GM21528 (cell line): Measurements from ENCODE around the gene DCTN3.
A peak's percentile ranks its signal among the peaks of the same experiment; 100 is the strongest.

ENCODE experiments used
- ATAC-seq: cut with Tn5 transposase; IDR thresholded peaks from one replicate; pipeline ENCODE4 v1.9.1; 2021; ENCODE audit warnings: mild to moderate bottlenecking, moderate library complexity; ENCODE audit not compliant: unreplicated experiment, low FRiP score

The DCTN3 gene

DNA sequence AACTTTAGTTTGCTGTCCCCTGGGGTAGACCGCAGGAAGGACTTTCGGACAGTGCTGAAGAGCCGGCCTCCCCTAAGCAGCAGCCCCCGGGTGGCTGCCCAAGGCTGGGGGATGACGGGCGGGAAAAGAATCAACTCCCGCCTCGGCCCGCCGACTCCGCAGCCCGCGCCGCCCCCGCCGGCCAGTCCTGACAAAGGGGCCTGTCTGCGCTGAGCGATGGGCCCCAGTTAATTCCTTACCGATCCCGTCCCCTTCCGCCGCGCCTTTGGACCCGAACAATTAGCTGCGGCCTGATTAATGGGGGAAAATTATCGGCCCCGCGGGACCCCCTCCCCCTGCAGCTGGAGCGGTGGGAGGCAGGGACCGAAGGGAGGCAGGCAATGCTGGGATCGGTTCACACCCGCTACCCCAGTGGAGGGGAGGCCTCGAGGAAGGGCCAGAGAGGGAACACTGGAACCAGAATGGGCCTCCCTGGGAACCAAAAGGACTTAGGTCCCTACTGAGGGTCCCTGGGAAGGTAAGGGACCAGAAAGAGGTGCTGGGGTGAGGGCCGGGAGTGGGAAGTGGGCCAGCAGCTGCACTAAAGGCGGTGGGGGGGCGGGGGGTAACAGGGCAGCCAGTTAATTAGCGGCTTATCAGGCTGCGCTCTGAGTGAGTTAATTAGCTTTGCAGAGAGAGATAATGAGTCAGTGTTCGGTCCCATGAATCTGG is 4.3 kb upstream of the DCTN3 start:
- ATAC-seq = no peak

DNA sequence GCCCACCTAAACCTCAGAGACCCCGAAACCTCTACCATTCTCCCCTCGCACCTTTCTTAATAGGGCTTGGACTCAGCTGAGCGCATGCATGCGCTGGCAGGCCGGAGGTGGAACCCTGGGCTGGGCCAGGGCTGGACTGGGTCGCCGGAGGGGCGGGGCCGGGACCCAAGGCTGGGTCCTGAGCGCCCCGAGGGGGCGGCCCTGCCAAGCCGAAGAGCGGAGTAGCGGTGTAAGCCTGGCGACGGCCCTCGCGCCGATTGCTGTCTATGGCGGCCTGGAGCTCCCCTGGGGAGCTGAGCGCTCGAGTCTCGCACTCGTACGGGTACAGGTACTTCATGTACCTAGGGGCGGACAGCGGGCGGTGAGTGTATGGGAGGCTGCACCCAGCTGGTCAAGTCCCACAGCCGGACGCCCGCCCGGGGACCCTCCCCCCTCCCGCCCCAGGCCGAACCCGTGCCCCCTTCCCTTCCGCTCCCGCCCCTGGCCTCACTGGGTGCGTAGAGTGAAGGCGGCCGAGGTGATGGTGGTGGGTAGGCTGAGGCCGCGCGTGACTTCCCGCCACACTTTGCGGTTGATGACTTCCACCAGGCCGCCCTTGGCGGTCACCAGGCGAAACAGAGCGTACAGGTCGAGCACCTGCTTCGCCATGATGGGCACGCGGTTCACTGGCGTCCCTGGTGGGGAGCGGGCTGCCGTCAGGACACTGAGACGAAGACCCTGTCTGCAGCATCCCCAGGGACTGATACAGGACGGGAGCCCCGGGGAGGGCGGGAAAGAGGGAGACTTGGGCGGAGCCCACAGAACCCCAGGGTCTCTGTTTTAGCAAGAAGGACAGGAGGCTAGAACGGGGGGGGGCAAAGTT is 3.3 kb upstream of the DCTN3 start:
- no peak for ATAC-seq

DNA sequence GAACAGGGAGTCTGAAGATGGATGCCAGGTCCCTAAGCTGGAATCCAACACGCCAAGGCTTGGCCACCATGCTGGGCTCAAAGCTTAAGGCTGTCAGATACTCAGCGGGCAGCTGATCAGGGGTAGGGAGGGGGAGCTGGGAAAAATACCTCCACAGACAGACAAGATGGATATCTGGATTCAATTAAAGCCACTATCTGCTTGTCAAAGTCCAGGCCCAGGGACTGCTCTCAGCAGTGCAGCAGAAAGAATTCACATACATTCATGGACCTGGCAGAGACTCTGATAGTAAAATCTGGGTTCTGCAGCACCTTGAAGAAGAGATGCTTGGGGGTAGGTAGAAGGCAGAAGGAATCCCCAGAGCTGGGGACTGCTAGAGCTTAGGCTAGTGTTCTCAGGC is 5.2 kb downstream of the DCTN3 start:
- no peak for ATAC-seq

DNA sequence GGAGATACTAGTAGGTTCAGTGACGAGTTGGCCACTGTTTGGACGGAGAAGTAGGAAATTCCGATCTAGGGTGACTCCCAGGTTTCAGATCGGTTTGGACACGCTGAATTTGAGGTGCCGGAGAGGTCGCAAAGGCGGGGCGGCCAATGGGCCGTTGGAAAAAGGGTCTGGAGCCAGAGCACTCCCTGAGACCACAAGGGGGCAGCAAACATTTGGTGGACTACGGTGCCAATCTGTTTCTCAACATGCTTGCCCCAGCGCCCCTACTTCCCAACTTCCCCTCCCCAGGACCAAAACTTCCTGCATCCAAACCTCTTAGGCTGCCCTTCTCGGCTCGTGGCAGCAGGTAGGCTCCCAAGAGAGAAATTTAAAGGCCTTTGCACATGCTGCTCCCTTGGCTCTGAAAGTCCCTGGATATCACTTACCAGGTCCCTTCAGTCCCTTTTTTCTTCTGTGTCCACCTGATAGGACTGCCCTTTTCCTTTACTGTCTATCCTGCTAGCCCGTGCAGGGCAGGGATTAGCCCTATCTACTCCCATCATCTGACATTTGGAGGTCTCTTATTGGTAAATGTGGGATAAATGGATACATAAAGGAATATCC is 7.4 kb downstream of the DCTN3 start:
- peak; percentile 44 for ATAC-seq

DNA sequence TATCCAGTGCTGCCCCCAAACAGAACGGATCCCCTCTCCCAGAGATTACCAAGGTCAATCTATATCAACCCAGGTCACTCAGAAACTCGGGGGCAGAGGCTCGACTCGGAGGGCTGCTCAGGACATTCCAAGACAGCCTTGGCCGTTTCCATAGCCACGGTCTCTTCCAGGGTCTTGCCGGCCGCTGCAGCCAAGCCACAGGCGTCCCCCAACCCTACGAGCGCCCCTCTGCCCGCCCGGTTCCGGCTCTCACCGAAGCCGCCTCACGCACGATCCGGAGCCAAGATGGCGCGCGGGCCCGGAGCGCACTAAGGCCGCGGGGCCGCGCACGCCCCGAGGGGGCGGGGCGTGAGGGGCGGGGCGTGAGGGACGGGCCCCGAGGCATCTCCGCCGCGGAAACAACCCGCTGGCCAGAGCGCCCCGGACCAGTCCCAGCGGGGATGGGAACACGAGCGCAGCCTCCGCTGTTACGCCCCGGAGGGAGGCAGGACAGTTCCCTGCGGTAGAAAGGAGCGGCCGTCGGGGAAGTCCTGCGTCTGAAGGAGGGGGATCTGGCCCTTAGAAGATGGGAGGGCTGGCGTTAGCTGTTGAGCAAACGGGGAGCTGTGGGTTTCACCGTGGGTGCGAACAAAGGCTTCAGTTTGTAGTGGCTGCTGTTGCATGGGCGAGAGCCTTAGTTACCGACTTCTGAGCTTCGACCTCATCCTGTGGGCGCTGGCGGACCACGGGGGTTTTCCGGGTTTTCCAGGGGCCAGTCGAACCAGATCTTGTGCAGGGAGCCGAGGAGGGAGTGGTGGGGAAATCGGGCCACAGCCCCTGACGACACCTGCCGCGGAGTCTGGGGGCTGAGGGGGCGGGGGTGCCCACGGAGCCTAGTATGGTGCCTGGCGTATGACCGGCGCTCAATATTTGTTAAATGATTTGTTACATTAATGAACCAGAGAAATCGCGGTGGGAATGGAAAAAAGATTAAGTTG is 8.2 kb downstream of the DCTN3 start, which contains the start of gene RPP25L:
Gene RPP25L, minus strand, starts transcription at position 287 of the 977 bp plus-strand sequence. CDS start 801 bp downstream, outside the sequence.
- ATAC-seq = peak; percentile 87

DNA sequence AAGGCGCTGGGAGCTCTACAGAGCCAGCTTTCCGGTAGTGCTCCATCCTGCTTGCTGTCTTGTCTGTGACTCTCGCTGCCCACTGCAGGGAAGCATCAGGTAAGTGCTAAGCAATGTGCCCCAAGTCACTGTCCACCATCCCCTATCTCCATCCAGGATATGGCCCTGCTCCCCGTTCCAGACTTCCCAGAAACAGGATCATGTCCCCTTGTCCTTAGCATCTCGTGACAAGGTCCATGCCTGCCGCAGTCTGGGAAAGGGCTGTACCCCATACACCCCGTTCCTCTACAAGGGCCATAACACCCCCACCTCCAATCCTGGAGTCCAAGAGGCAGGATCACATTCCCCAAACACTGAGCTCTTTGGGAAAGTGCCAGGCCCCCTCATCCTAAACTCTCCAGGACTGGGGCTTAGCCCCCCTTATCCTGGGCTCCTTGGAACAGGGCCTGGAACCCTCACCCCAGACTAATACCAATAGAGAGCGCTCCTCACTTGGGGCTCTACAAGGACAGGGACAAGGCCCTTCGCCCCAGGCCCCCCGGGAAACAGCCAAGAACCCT is 9.0 kb downstream of the DCTN3 start:
- ATAC-seq = no peak

DNA sequence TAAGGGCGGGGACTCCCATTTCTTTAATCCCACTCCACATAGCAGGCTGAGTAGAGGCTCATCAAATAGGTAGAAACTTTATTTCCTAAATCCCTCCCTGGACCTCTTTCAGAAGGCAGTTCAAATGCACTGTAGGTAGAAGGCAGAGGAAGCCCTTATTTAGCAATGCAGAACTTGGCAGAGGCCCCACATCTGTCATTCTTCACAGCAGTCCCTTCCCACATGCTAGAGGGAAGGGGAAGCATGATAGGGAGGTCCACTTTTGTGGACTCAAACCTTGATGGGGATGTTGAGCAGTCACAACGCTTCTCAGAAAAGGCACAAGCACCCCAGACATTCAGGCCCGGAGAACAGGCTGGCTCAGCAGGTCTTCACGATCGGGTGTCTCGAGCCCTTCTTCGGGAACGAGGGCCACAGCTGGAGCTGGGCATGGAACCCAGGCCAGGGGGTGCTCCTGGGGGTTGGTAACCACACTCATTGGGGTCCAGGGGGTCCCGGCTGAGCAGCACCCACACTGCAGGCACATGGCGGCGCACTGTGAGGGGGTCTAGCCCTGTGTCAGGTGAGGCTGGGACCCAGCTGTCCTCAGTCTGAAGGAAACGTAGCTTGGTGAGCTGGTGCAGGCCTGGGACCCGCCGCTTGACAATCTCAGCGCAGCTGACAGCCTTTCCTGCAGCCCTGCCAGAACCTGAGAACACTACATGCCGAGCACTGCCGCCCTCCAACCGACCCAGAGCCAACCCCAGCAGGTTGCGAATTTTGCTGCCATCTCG is 9.7 kb downstream of the DCTN3 start:
- no peak for ATAC-seq

DNA sequence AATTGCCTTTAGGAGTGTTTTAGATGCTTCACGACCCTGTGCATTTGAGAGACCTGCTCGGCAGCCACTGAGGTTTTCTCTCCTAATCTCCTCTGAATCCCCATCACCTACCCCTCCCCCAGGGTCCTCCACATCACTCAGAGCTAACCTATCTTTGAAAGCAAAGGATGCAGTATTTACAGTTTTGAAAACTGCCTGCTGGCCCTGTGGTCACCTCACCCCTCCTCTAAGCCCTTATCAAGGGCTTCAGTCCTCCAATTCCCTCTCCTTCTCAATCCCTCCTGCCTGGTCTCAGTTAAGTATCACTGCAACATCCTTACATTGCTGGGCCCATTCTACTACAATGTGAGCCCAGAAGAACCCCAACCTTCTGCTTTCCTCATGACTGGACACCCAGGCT is 13.0 kb downstream of the DCTN3 start:
- no peak for ATAC-seq

DNA sequence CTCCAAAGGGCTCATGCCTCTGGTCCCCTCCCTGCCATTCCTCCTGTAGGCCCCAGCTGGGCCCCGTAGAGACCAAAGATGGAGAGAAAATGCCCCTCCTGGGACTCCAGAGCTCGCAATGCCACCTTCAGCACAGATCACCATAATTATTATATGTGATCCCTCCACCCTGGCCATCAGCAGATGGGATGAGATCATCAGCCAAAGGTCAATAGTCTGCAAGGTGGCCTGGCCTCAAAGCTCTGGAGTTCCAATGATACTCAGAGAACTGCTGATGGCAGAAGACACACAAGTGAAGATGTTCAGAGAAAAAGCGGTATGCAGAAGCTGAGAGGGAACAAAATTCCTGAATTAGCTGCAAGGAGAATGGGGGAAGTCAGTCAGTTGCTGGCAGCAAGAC is 13.4 kb downstream of the DCTN3 start:
- ATAC-seq = no peak

DNA sequence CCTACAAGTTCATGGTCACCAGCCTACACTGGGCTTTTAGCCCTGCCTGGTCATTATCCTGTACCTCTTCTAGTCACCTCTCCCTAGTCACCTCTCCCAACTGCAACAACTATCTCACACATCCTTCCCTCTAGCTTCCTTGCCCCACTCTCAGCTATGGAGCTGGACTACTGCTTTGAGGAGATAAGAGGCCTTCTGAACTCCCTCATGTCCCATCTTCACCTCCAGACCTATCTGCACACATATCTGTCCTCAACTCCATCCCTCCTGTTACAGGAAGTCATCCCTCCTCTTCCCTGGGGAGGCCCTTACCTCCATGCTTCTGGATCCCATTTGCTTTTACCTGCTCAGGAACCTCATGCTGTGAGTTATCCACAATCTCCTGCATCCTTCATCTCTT is 14.1 kb downstream of the DCTN3 start:
- ATAC-seq = no peak

DNA sequence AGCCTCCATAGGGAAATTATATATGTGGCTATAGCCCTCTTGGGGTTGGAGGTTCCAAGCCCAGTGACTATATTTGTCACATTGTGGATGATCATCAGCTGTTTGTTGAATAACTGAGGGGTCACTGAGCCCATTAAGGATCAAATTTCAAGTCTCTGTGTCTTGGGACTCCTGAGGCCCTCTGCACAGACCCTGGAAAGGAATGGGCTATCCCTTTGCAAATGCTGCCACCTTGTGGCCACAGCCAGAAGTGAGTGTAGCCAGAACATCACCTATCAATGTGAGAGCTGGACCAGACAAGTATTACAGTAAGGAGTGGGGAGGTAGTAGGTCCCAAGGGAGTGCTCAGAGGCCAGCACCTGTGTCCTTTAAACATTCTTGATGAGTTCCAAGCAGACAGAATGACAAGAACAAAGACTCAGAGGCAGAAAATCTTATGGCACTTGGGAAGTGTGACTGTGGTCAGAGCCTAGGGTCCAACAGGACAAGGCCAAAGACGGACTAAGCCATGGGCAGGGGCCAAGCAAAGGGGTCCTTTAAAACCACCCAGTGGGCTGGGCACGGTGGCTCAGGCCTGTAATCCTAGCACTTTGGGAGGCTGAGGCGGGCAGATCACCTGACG is 16.6 kb downstream of the DCTN3 start:
- ATAC-seq = no peak

DNA sequence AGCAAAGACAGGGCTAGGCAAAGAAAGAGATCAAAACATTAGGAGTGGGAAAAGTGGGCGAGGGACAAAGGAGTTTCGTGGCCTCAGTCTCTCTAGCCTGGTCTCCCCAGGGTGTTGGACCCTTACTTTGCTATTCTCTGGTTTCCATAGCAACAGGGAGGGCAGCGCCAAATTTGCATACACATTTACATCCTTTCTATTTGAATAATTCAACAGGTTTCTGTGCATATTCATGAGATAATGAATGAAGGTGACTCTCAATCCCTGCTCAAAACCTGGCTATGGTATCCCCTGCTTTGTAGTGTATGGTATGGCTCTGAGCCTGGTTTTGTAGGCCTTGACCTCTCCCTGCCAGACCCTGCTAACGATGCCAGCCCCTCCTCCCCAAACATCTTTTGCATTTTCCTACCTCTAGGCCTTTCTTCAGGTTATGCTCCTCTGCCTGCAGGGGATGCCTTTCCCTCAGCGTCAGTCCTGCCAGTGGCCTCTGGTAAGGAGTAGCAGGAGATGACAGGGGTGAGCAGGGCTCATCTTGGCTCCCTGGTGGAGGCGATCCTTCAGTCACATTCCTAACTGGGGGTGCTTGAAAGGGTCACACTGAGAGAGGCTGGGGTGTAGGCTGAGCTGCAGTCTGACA is 18.2 kb downstream of the DCTN3 start:
- ATAC-seq = no peak

DNA sequence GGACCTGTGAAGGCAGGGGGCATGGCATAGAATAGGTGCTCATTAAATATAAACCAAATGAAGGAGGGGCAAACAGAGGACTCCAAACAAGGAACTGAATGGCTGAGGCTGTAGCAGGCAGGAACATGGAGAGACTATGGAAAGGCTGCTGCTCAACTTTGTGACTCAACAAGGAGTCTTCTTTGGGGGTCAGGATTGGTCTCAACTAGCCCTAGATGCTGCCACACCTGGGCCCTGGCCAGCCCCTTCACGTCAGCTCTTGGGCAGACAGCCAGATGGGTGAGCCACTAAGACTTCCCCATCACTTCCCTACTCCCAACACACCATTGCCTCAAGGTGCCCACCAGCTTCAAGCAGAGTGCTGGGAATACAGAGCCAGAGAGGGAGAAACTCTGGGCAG is 19.4 kb downstream of the DCTN3 start:
- ATAC-seq = no peak

DNA sequence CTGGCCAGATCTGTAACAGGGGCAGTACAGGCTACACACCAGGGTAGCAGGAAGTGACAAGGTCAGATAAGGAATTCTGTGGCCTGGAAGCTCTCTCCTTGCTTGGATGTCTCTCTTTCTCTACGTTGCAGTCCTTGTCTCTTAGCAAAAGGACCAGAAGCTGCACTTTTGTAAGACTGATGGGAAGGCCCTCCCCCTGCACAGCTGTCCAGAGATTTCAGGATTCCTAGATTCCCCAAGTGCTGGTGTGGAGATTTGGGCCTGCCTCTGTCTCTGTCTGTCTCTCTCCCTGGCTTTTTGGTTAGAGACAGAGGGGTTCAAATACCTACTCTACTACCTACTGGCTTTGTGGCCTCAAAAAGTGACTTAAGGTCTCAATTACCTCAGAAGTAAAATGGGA is 20.7 kb downstream of the DCTN3 start:
- ATAC-seq = no peak

DNA sequence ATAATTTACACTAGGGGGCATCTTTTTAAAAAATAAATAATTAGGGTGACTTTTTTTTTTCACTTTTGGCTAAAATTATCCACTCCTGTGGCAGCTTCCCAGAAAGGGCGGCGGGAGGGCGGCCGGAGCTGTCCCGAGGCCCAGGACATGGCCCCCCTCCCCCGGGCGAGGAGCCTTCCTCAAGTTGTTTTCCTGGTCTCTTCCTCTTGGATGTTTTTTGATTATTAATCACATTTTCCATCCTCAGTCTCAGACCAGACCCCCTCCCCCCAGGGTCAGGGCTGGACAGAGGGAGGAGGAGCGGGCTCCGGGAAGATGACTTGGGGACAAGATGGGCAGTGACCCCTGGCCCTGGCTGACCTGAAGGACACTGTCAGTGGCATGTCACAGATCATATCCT is 26.1 kb downstream of the DCTN3 start:
- ATAC-seq = no peak

DNA sequence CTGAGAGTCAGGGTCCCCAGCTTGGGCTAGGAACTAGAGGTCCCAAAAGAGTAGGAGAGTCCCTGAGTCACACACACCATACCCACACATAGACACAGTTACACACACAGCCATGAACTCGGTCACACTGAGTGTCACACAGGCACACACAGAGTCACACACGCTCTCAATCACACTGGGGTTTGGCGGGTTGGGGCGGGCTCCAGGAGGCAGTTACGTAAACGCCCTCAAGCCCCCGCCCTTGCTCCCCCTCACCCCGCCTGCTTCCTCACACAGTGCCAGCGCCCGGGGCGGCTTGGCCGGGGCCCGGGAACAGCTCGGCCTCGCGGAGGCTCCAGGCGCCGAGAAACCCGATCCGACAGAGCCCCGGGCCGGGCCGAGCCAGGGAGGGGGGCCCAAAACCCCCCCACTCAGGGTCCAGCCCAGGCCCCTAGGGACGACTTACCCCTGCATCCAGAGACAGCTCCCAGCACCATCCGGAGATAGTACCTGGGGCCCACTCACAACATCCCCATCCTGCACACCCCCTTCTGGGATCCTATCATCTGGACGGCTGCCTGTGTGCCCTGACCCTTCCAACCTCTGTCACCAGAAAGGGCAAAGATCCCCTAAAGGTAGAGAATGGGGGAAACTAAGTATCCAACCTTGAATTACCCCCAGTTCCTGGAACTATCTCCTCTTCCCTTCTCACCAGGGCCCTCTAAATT is 27.2 kb downstream of the DCTN3 start:
- no peak for ATAC-seq

DNA sequence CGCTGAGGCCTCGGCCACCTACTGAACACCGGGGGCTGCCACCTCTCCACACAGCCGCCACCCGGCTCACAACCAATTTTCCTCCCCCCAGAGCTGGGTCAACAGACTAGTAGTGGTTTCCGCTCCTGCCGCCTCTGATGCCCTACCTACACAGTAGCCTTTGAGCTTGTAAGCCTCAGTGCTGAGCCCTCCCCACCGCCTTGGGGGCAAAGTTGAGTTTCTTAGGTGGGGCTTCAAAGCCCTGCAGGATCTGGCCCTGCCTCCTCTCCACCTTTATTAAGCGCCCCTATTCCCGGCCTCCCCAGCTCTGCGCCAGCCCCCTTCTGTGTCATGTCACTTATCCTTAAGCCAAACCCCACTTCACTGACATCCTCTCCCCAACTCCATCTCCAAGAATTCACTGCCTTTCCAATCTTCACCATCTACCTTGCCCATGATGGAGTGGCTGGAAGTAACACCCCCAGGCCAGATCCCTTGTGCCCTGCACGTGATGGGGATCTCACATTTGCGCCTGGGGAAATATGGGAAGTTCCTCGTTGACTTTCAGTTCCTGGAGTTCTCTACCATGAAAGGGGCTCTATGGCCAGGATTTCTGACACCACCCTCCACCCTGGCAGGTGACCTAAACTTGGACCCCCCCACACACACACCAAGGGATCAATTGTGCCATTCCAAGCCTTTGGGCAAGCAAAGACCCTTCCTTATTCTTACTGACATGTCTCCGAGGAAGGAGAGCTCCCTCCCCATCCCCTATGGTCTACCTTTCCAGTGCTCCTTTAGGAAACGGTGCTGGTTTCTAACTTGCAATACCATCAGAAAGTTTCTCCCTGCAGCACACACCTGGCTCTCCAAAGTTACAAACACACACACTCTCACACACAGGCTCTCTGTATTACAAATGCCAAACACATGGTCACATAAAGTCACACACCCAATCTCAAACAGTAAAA is 28.1 kb downstream of the DCTN3 start:
- ATAC-seq = no peak
